Neuronal stem cell (in vitro differentiated cells): ENCODE measurements around the gene FAM76B.

Experiments used
- DNase-seq: peaks from one replicate; pipeline ENCODE4 v3.0.0-alpha.2; 2013; ENCODE audit warnings: low spot score
- H2AFZ ChIP-seq: one replicate; pipeline ENCODE4 v1.6.1; 2013; ENCODE audit warnings: mild to moderate bottlenecking, low read length, inconsistent platforms
- H2AK5ac ChIP-seq: 2 replicates; pipeline ENCODE4 v1.6.1; 2013; ENCODE audit warnings: low read depth, mild to moderate bottlenecking, inconsistent platforms, low read length, moderate library complexity, mixed read lengths
- H2BK120ac ChIP-seq: 2 replicates; pipeline ENCODE4 v1.6.1; 2013; ENCODE audit warnings: low read depth, mild to moderate bottlenecking, inconsistent platforms, low read length, moderate library complexity, mixed read lengths
- H2BK12ac ChIP-seq: one replicate; pipeline ENCODE4 v1.6.1; 2013; ENCODE audit warnings: low read length, inconsistent platforms
- H2BK15ac ChIP-seq: 2 replicates; pipeline ENCODE4 v1.6.1; 2013; ENCODE audit warnings: mild to moderate bottlenecking, low read length, inconsistent platforms, mixed read lengths
- H2BK5ac ChIP-seq: one replicate; pipeline ENCODE4 v1.6.1; 2013; ENCODE audit warnings: inconsistent platforms, mild to moderate bottlenecking, low read length, moderate library complexity
- H3K14ac ChIP-seq: one replicate; pipeline ENCODE4 v1.6.1; 2013; ENCODE audit warnings: low read length, inconsistent platforms
- H3K18ac ChIP-seq: 2 replicates; pipeline ENCODE4 v1.6.1; 2013; ENCODE audit warnings: low read length, inconsistent platforms
- H3K23ac ChIP-seq: 2 replicates; pipeline ENCODE4 v1.6.1; 2013; ENCODE audit warnings: low read depth, mild to moderate bottlenecking, mixed read lengths, low read length, inconsistent platforms; ENCODE audit not compliant: poor library complexity
- H3K27ac ChIP-seq: replicated peaks from 3 replicates; pipeline ENCODE4 v1.5.1; 2013; ENCODE audit warnings: low read length, inconsistent platforms
- H3K27me3 ChIP-seq, 3 experiments: 2 replicates each; pipeline ENCODE4 v1.6.1; 2013; ENCODE audit warnings: low read length in 3 of 3, mild to moderate bottlenecking in 2 of 3, inconsistent platforms in 1 of 3, low read depth in 1 of 3, mixed read lengths in 1 of 3, moderate library complexity in 1 of 3; ENCODE audit not compliant: control insufficient read depth in 3 of 3, insufficient read depth in 3 of 3
- H3K36me3 ChIP-seq, 2 donors: replicated peaks in 1 of 2; 2 replicates each; pipeline ENCODE4 v1.6.1; 2013; ENCODE audit warnings: low read length in 2 of 2; ENCODE audit not compliant: control insufficient read depth in 2 of 2, insufficient read depth in 2 of 2
- H3K4ac ChIP-seq: 2 replicates; pipeline ENCODE4 v1.6.1; 2013; ENCODE audit warnings: inconsistent platforms, mild to moderate bottlenecking, low read length, moderate library complexity
- H3K4me1 ChIP-seq, 2 donors: 1 replicate in 1 of 2; 2 replicates in 1 of 2; pipeline ENCODE4 v1.6.1; 2013; ENCODE audit warnings: low read length in 2 of 2, low read depth in 1 of 2; ENCODE audit not compliant: control insufficient read depth in 2 of 2, insufficient read depth in 1 of 2
- H3K4me2 ChIP-seq: one replicate; pipeline ENCODE4 v1.6.1; 2013; ENCODE audit warnings: mild to moderate bottlenecking, low read length, inconsistent platforms; ENCODE audit not compliant: insufficient read depth, poor library complexity, severe bottlenecking
- H3K4me3 ChIP-seq, 2 donors: 2 replicates each; pipeline ENCODE4 v1.5.1; 2013; ENCODE audit warnings: low read length in 2 of 2, mild to moderate bottlenecking in 2 of 2, inconsistent platforms in 1 of 2, moderate library complexity in 1 of 2
- H3K79me1 ChIP-seq: one replicate; pipeline ENCODE4 v1.6.1; 2013; ENCODE audit warnings: low read depth, mild to moderate bottlenecking, inconsistent platforms, low read length, moderate library complexity
- H3K9ac ChIP-seq: one replicate; pipeline ENCODE4 v1.6.1; 2013; ENCODE audit warnings: mild to moderate bottlenecking, low read depth, low read length, inconsistent platforms; ENCODE audit not compliant: poor library complexity
- H3K9me3 ChIP-seq, 2 donors: replicated peaks in 1 of 2; 2 replicates each; pipeline versions ENCODE3 to v1.6.1; 2013; ENCODE audit warnings: low read length in 2 of 2, mild to moderate bottlenecking in 2 of 2, inconsistent platforms in 1 of 2, low read depth in 1 of 2, mixed read lengths in 1 of 2, moderate library complexity in 1 of 2; ENCODE audit not compliant: control insufficient read depth in 2 of 2, insufficient read depth in 1 of 2
- H4K8ac ChIP-seq: one replicate; pipeline ENCODE4 v1.6.1; 2013; ENCODE audit warnings: low read depth, mild to moderate bottlenecking, inconsistent platforms, low read length, moderate library complexity
- H4K91ac ChIP-seq: one replicate; pipeline ENCODE4 v1.6.1; 2013; ENCODE audit warnings: low read length, low read depth, mild to moderate bottlenecking, inconsistent platforms; ENCODE audit not compliant: poor library complexity
- WGBS, 2 donors: extraction: QIAGEN DNeasy Blood & Tissue Kit; methylation state at CpG; one replicate each; pipeline ENCODE4 v1.1.7; 2013; ENCODE audit warnings: missing lambda C conversion rate in 2 of 2, mixed read lengths in 1 of 2; ENCODE audit not compliant: insufficient read length in 2 of 2, insufficient replicate concordance in 1 of 2; ENCODE audit errors: extremely low coverage in 2 of 2; 5-methylcytosine and 5-hydroxymethylcytosine counted together

The FAM76B gene

DNA sequence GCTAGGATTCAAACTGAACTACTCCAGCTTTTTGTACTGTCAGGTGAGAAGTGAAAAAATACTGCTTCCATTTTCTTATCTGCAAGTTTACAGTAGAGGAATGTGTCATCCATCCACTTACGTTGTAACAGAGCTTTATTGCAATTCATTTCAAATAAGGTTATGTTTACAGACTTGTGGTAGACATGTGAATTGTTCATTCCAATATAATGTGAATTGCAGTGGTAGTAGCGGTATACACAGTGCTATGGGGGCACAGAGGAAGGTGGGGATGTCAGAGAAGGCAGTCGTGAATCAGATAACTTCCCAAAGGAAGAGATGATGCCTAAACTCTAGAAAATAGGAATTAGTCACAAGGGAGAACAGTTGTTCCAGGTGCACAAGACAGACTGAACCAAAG is 43.2 kb upstream of the FAM76B start:
- no peak overlapping the region for H4K8ac ChIP-seq
- H3K18ac ChIP-seq: no peak overlapping the region
- H3K23ac ChIP-seq: no peak overlapping the region
- H3K14ac ChIP-seq: no peak overlapping the region
- H2BK120ac ChIP-seq: no peak overlapping the region
- H3K4me1 ChIP-seq: no peaks in the 10 kb centered on the region
- no peaks in the 10 kb centered on the region for H3K9me3 ChIP-seq
- no peak overlapping the region for H2BK12ac ChIP-seq
- no peak overlapping the region for H3K27ac ChIP-seq
- no peak overlapping the region for H3K4ac ChIP-seq
- DNase-seq: no peak
- no peak overlapping the region for H3K4me2 ChIP-seq
- H2AK5ac ChIP-seq: no peak overlapping the region
- peaks cover 7 to 100% of the 10 kb centered on the region in 2 donors for H3K36me3 ChIP-seq
- no peak overlapping the region for H4K91ac ChIP-seq
- H3K27me3 ChIP-seq: no peaks in the 10 kb centered on the region
- no peak overlapping the region for H3K4me3 ChIP-seq
- H2BK5ac ChIP-seq: no peak overlapping the region
- H2BK15ac ChIP-seq: no peak overlapping the region
- H3K9ac ChIP-seq: no peak overlapping the region
- WGBS, 2 donors: no CpG with 5 or more reads among the region's 3 CpGs
- no peak overlapping the region for H2AFZ ChIP-seq
- no peaks in the 10 kb centered on the region for H3K79me1 ChIP-seq

DNA sequence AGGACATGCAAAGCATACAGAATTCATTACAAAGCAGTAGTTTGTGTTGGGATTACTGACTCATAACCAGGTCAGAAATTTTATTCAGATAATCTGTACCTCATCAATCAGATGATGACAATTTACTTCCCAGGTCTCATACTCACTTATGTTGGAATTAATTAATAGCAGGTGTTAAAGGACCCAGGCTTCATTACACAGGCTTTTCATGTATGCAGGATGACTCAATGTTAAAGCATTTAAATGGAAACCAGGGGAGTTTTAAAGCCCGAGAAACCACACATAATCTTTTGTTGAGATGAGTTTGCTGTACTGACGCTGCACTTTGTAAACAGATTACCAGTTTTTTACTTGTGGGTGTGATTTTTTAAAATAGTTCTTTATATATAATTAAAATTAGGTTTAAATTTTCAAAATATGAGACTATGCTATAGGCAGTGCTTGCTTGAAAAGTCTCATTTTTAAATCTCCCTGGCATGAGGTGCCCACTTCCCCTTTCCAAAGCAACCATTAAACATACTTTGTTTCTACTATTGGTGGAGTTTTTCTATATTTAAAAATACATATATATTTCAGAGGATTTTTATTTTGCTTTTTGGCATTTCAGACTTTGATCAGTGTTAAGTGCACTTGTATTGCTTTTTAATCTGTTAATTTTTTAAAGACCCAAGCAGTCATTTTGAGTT is 41.8 kb upstream of the FAM76B start:
- Histone ChIP-seq H3K27me3 (no peaks in the 10 kb centered on the region), H3K79me1 (no peaks in the 10 kb centered on the region), H3K4me1 (no peaks in the 10 kb centered on the region), H2BK120ac (no peak overlapping the region), H2BK15ac (no peak overlapping the region), H3K27ac (no peak overlapping the region), H3K4me3 (no peak overlapping the region), H3K36me3 (peaks cover 6 to 99% of the 10 kb centered on the region in 2 donors), H4K8ac (no peak overlapping the region), H2AFZ (no peak overlapping the region), H3K9me3 (no peaks in the 10 kb centered on the region), H3K23ac (no peak overlapping the region), H3K4ac (no peak overlapping the region), H3K14ac (no peak overlapping the region), H2AK5ac (no peak overlapping the region), H4K91ac (no peak overlapping the region), H3K4me2 (no peak overlapping the region), H2BK12ac (no peak overlapping the region), H3K9ac (no peak overlapping the region), H3K18ac (no peak overlapping the region), H2BK5ac (no peak overlapping the region)
- WGBS, 2 donors: no CpG with 5 or more reads among the region's 2 CpGs
- no peak for DNase-seq

- Histone ChIP-seq H3K27me3 (no peaks in the 10 kb centered on the region), H2BK15ac (no peak overlapping the region), H3K23ac (no peak overlapping the region), H3K9ac (no peak overlapping the region), H2BK120ac (no peak overlapping the region), H2BK12ac (no peak overlapping the region), H3K18ac (no peak overlapping the region), H3K4ac (no peak overlapping the region), H3K4me3 (no peak overlapping the region), H2AK5ac (no peak overlapping the region), H3K14ac (no peak overlapping the region), H3K27ac (no peak overlapping the region), H3K4me1 (no peaks in the 10 kb centered on the region), H4K8ac (no peak overlapping the region), H2BK5ac (no peak overlapping the region), H3K9me3 (no peaks in the 10 kb centered on the region), H2AFZ (no peak overlapping the region), H3K36me3 (peaks cover 11 to 98% of the 10 kb centered on the region in 2 donors), H3K79me1 (no peaks in the 10 kb centered on the region), H3K4me2 (no peak overlapping the region), H4K91ac (no peak overlapping the region)
- WGBS, 2 donors: no CpG with 5 or more reads among the region's 1 CpG
- DNase-seq: no peak
These were observed 40.1 kb upstream of the FAM76B start for GRCh38 chr11:95829580-95830259.

DNA sequence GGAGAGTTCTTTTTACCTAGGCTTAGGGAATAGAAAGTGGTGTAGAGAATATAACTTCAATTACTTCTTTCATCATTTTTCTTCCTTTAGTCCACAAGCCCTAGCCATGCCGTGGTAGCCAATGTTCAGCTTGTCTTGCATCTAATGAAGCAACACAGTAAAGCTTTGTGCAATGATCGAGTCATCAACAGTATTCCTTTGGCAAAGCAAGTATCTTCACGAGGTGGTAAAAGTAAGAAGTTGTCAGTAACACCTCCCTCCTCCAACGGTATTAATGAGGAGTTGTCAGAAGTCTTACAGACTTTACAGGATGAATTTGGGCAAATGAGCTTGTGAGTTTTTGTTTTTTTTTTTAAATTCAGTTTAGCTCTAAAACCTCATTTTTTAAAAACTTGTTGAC is 38.1 kb upstream of the FAM76B start:
- Histone ChIP-seq H3K18ac (no peak overlapping the region), H3K4me2 (no peak overlapping the region), H3K9ac (no peak overlapping the region), H2BK5ac (no peak overlapping the region), H3K9me3 (no peaks in the 10 kb centered on the region), H2BK12ac (no peak overlapping the region), H4K8ac (no peak overlapping the region), H2BK15ac (no peak overlapping the region), H2AK5ac (no peak overlapping the region), H3K14ac (no peak overlapping the region), H3K36me3 (peaks cover 14 to 98% of the 10 kb centered on the region in 2 donors), H2AFZ (no peak overlapping the region), H2BK120ac (no peak overlapping the region), H3K4me1 (no peaks in the 10 kb centered on the region), H4K91ac (no peak overlapping the region), H3K4ac (no peak overlapping the region), H3K23ac (no peak overlapping the region), H3K27me3 (no peaks in the 10 kb centered on the region), H3K27ac (no peak overlapping the region), H3K4me3 (no peak overlapping the region), H3K79me1 (no peaks in the 10 kb centered on the region)
- WGBS, 2 donors: no CpG with 5 or more reads among the region's 4 CpGs
- no peak for DNase-seq
